Smooth muscle cell (in vitro differentiated cells): ENCODE measurements around the gene ZBTB20. TPM values are rescaled to one million over a fixed set of nuclear protein-coding genes. Genes with fewer than 3 reads are reported as not detected.

ENCODE experiments used
- DNase-seq: peaks from one replicate; lab custom pipeline; 2025; ENCODE audit not compliant: unreplicated experiment; lab: John Stamatoyannopoulos, UW
- H2AFZ ChIP-seq: fragments of 200-600 bp; sonication (generic); 2 replicates; pipeline ENCODE4 v1.6.0; 2016; ENCODE audit warnings: antibody characterized with exemption, low read depth, mild to moderate bottlenecking
- H3F3A ChIP-seq: fragments of 200-600 bp; sonication (generic); 2 replicates; pipeline ENCODE4 v1.6.0; 2017; ENCODE audit warnings: antibody characterized with exemption, low read depth
- H3K27ac ChIP-seq: fragments of 200-600 bp; sonication (generic); 2 replicates; pipeline ENCODE4 v1.5.1; 2016; ENCODE audit warnings: low read depth, mild to moderate bottlenecking
- H3K27me3 ChIP-seq: fragments of 200-600 bp; sonication (generic); 2 replicates; pipeline ENCODE4 v1.6.1; 2016; ENCODE audit warnings: low read depth, mild to moderate bottlenecking
- H3K36me3 ChIP-seq: fragments of 200-600 bp; sonication (generic); 2 replicates; pipeline ENCODE4 v1.5.1; 2016; ENCODE audit warnings: low read depth
- H3K4me1 ChIP-seq: fragments of 200-600 bp; sonication (generic); 2 replicates; pipeline ENCODE4 v1.5.1; 2016; ENCODE audit warnings: low read depth
- H3K4me2 ChIP-seq: fragments of 200-600 bp; sonication (generic); 2 replicates; pipeline ENCODE4 v1.6.0; 2016; ENCODE audit warnings: mild to moderate bottlenecking
- H3K4me3 ChIP-seq: fragments of 200-600 bp; sonication (generic); 2 replicates; pipeline ENCODE4 v1.5.1; 2016; ENCODE audit warnings: mild to moderate bottlenecking
- H3K79me2 ChIP-seq: fragments of 200-600 bp; sonication (generic); 2 replicates; pipeline ENCODE4 v1.6.0; 2016; ENCODE audit warnings: low read depth, mild to moderate bottlenecking
- H3K9ac ChIP-seq: fragments of 200-600 bp; sonication (generic); 2 replicates; pipeline ENCODE4 v1.6.0; 2016; ENCODE audit warnings: low read depth
- H3K9me3 ChIP-seq: fragments of 200-600 bp; sonication (generic); replicated peaks from 2 replicates; pipeline ENCODE4 v1.5.1; 2016; ENCODE audit warnings: low read depth
- H4K20me1 ChIP-seq: fragments of 200-600 bp; sonication (generic); 2 replicates; pipeline ENCODE4 v1.6.0; 2016; ENCODE audit warnings: low read depth
- WGBS: methylation state at CpG from one replicate; pipeline ENCODE4 v1.1.7; 2016; ENCODE audit warnings: low lambda C conversion rate; 5-methylcytosine and 5-hydroxymethylcytosine counted together
- polyA plus RNA-seq: library from polyadenylated mRNA; unstranded; fragments of >200 nt; fragmentation: Nextera tagmentation; extraction: Ambion mirVana; gene quantifications from 2 replicates; pipeline ENCODE4 v1.2.1, GENCODE V29; 2016
- total RNA-seq: library from RNA; depleted of rRNA; stranded (reverse); fragments of >200 nt; gene quantifications from 2 replicates; pipeline ENCODE4 v1.2.3, GENCODE V29; 2014
- TF ChIP-seq, protein P1 (sequence below): fragments of 200-600 bp; sonication (generic); IDR thresholded peaks from 2 replicates; pipeline ENCODE4 v1.5.1; 2017; ENCODE audit warnings: borderline replicate concordance, mild to moderate bottlenecking, antibody characterized with exemption; ENCODE audit not compliant: insufficient read depth, poor library complexity, severe bottlenecking

ZBTB20 gene
- total and polyA plus RNA-seq, 2 experiments from 2014 or later = 4.9 to 6.8 TPM

DNA sequence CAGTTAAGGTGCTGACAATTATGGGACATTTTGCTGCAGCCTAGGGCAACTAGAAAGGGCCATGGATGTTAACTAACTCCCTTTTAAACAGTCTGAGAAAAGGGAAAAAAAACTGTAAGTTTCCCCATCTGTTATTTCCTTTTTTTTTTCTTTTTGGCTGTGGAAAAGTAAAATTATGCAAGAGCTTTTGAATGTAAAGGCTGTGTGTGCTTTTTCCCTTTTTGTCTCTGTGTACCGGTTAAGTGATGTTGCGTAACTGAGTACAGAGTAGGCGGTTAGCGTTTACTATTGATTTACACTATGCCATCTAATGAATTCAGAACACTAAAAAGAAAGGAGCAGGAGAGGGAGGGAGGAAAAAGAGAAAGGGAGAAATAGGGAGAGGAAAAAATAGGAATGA lies 449.7 kb downstream of the ZBTB20 start:
- H3K79me2 ChIP-seq = no peaks in the 10 kb centered on the region
- no peaks in the 10 kb centered on the region for H3K36me3 ChIP-seq
- H2AFZ ChIP-seq = no peak overlapping the region
- no peaks in the 10 kb centered on the region for H3K4me1 ChIP-seq
- H3K4me3 ChIP-seq = no peak overlapping the region
- no peaks in the 10 kb centered on the region for H3K27me3 ChIP-seq
- TF ChIP-seq, protein P1, sequence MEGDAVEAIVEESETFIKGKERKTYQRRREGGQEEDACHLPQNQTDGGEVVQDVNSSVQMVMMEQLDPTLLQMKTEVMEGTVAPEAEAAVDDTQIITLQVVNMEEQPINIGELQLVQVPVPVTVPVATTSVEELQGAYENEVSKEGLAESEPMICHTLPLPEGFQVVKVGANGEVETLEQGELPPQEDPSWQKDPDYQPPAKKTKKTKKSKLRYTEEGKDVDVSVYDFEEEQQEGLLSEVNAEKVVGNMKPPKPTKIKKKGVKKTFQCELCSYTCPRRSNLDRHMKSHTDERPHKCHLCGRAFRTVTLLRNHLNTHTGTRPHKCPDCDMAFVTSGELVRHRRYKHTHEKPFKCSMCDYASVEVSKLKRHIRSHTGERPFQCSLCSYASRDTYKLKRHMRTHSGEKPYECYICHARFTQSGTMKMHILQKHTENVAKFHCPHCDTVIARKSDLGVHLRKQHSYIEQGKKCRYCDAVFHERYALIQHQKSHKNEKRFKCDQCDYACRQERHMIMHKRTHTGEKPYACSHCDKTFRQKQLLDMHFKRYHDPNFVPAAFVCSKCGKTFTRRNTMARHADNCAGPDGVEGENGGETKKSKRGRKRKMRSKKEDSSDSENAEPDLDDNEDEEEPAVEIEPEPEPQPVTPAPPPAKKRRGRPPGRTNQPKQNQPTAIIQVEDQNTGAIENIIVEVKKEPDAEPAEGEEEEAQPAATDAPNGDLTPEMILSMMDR = no peak
- H3F3A ChIP-seq = no peaks in the 10 kb centered on the region
- DNase-seq = no peak
- H3K9ac ChIP-seq = no peak overlapping the region
- 67% methylated on average over 4 of the region's 4 CpGs for WGBS
- no peak overlapping the region for H3K4me2 ChIP-seq
- no peak overlapping the region for H3K27ac ChIP-seq
- no peaks in the 10 kb centered on the region for H4K20me1 ChIP-seq
- no peaks in the 10 kb centered on the region for H3K9me3 ChIP-seq

DNA sequence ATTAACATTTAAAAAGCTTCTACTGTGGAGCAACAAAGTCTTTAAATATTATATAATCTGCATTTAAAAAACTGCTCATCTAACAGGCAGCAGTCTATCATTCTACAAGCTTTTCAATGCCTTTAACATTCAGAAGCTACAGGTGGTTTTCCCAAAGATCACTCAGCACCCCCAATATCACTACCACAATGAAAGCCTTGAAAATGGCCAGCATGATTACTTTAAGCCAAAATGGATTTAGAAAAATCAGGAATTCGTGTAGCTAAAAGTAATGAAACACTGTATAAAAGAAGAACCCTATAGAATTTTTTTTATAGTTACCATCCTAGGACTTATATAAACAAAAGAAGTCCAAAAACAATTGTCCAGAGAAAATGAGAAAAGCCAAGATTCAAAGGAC lies 452.8 kb downstream of the ZBTB20 start:
- Histone ChIP-seq H3K4me3 (no peak overlapping the region), H3F3A (no peaks in the 10 kb centered on the region), H3K4me1 (no peaks in the 10 kb centered on the region), H3K36me3 (no peaks in the 10 kb centered on the region), H3K9ac (no peak overlapping the region), H3K4me2 (no peak overlapping the region), H3K9me3 (no peaks in the 10 kb centered on the region), H3K27ac (no peak overlapping the region), H3K27me3 (no peaks in the 10 kb centered on the region), H2AFZ (no peak overlapping the region), H3K79me2 (no peaks in the 10 kb centered on the region), H4K20me1 (no peaks in the 10 kb centered on the region)
- TF ChIP-seq, protein P1 = no peak
- DNase-seq = no peak
- WGBS = 68% methylated on average over 1 of the region's 1 CpG

DNA sequence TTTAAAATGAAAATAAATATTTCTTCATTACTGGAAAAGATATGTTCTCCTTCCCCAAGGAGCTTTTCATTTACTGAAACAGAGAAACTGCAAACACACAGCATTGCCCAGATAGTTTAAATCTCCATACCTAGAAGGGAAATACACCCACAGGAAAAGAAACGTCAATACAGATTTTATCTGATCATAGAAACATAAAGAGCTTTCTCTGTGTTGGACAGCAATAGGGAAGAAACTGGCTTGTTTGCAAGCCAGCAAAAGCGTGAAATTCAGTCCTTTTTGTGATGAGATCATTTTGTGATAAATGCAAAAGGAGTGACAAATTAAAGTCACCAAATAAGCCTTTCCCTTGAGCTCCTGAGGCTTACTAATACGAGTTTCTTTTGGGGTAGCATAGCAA lies 455.2 kb downstream of the ZBTB20 start:
- Histone ChIP-seq H2AFZ (no peak overlapping the region), H3K27me3 (no peaks in the 10 kb centered on the region), H3K9me3 (no peaks in the 10 kb centered on the region), H3K27ac (no peak overlapping the region), H3F3A (no peaks in the 10 kb centered on the region), H3K79me2 (no peaks in the 10 kb centered on the region), H3K9ac (no peak overlapping the region), H3K4me1 (no peaks in the 10 kb centered on the region), H3K4me3 (no peak overlapping the region), H4K20me1 (no peaks in the 10 kb centered on the region), H3K36me3 (no peaks in the 10 kb centered on the region), H3K4me2 (no peak overlapping the region)
- TF ChIP-seq, protein P1 = no peak
- 60% methylated on average over 3 of the region's 3 CpGs for WGBS
- DNase-seq = no peak

DNA sequence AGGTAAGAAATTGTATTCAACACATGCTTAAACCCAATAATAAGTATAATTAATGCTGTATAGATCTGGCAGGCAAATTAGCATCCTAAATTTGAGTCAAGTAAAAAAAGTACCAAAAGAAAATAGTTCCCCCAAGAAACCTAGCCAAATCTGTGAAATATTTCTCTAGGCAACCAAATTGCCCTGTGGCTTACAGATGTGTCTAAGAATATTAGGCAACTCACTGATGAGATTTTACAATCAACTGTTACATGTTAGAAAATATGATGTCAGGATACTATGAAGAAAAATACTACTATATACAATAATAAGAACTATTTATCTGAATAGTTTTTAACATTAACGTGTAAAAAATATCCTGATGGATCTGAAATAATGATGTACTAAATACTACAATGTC lies 456.2 kb downstream of the ZBTB20 start:
- 89% methylated on average over 1 of the region's 1 CpG for WGBS
- Histone ChIP-seq H2AFZ (no peak overlapping the region), H3K79me2 (no peaks in the 10 kb centered on the region)

More for the DNA sequence above, 456.2 kb downstream of the ZBTB20 start:
- no peak overlapping the region for H3K4me3 ChIP-seq
- DNase-seq = no peak
- no peaks in the 10 kb centered on the region for H3K27me3 ChIP-seq
- no peak overlapping the region for H3K27ac ChIP-seq
- no peak overlapping the region for H3K4me2 ChIP-seq
- no peaks in the 10 kb centered on the region for H3F3A ChIP-seq
- no peaks in the 10 kb centered on the region for H3K36me3 ChIP-seq
- peaks cover under 1% of the 10 kb centered on the region for H3K4me1 ChIP-seq
- no peaks in the 10 kb centered on the region for H3K9me3 ChIP-seq
- TF ChIP-seq, protein P1 = no peak
- no peaks in the 10 kb centered on the region for H4K20me1 ChIP-seq
- no peak overlapping the region for H3K9ac ChIP-seq
